ENCODE results near the gene MAP4.
"Not testable (repeated sequence)": the region's sequence is repeated elsewhere in the genome, so short reads cannot be mapped to it uniquely, and the experiment has no call there.

Gene MAP4

GRCh38 chr3:48016301-48016973 lies at the start of gene MAP4:
Gene MAP4, minus strand, starts transcription at chr3:48016416. Its CDS starts 17,556 bp downstream, at chr3:47998860.
- no peak for DNase-seq

- DNase-seq = no peak
These were observed 48.8 kb upstream of the MAP4 start for GRCh38 chr3:48065035-48065434.

- no peak for DNase-seq
These were observed 48.1 kb upstream of the MAP4 start for GRCh38 chr3:48064292-48064829.

GRCh38 chr3:48061586-48061985 lies 45.4 kb upstream of the MAP4 start:
- DNase-seq = not testable (repeated sequence)

- no peak for DNase-seq
These were observed 41.9 kb upstream of the MAP4 start for GRCh38 chr3:48058091-48058490.

GRCh38 chr3:48057521-48057920 lies 41.3 kb upstream of the MAP4 start:
- no peak for DNase-seq

GRCh38 chr3:48047841-48048464 lies 31.7 kb upstream of the MAP4 start:
- no peak for DNase-seq

- no peak for DNase-seq
These were observed 26.0 kb upstream of the MAP4 start for GRCh38 chr3:48042071-48042760.

- no peak for DNase-seq
These were observed 23.4 kb upstream of the MAP4 start for GRCh38 chr3:48039487-48040190.

GRCh38 chr3:48038971-48039481 lies 22.8 kb upstream of the MAP4 start:
- DNase-seq = no peak

- DNase-seq = no peak
These were observed 17.8 kb upstream of the MAP4 start for GRCh38 chr3:48034000-48034516.

GRCh38 chr3:48030188-48030587 lies 14.0 kb upstream of the MAP4 start:
- no peak for DNase-seq

GRCh38 chr3:48026951-48027908 lies 11.0 kb upstream of the MAP4 start:
- DNase-seq = no peak

GRCh38 chr3:48026098-48026497 lies 9.9 kb upstream of the MAP4 start:
- DNase-seq = no peak

GRCh38 chr3:48024401-48024800 lies 8.2 kb upstream of the MAP4 start:
- no peak for DNase-seq

GRCh38 chr3:48023377-48023776 lies 7.2 kb upstream of the MAP4 start:
- DNase-seq = no peak

- no peak for DNase-seq
These were observed 6.0 kb upstream of the MAP4 start for GRCh38 chr3:48022178-48022577.

- no peak for DNase-seq
These were observed 2.6 kb upstream of the MAP4 start for GRCh38 chr3:48018841-48019240.

- no peak for DNase-seq
These were observed 610 bp downstream of the MAP4 start for GRCh38 chr3:48015431-48016180.

GRCh38 chr3:48014358-48014757 lies 1.9 kb downstream of the MAP4 start:
- no peak for DNase-seq

All from NCI-H510A (cell line).